SKM-1 (cell line): Measurements from ENCODE around the gene RBM10.

ENCODE experiments used
- DNase-seq: peaks from one replicate; lab custom pipeline; 2025; ENCODE audit not compliant: unreplicated experiment; lab: John Stamatoyannopoulos, UW

Gene RBM10

GRCh38 chrX:47146936-47147859 is 2.2 kb downstream of the RBM10 start:
- no peak for DNase-seq

GRCh38 chrX:47148946-47149345 is 3.9 kb downstream of the RBM10 start:
- DNase-seq = no peak

GRCh38 chrX:47151435-47151834 is 6.4 kb downstream of the RBM10 start:
- DNase-seq = no peak

- no peak for DNase-seq
These were observed 11.8 kb downstream of the RBM10 start for GRCh38 chrX:47156611-47157520.

- DNase-seq = no peak
These were observed 13.1 kb downstream of the RBM10 start for GRCh38 chrX:47158131-47158530.

GRCh38 chrX:47158781-47159180 is 13.8 kb downstream of the RBM10 start:
- no peak for DNase-seq

GRCh38 chrX:47160781-47161180 is 15.8 kb downstream of the RBM10 start:
- no peak for DNase-seq

- no peak for DNase-seq
These were observed 18.0 kb downstream of the RBM10 start for GRCh38 chrX:47162927-47163583.

GRCh38 chrX:47164420-47164819 is 19.4 kb downstream of the RBM10 start:
- DNase-seq = no peak

- no peak for DNase-seq
These were observed 21.1 kb downstream of the RBM10 start for GRCh38 chrX:47166126-47166525.

- DNase-seq = no peak
These were observed 23.6 kb downstream of the RBM10 start for GRCh38 chrX:47168495-47169073.

GRCh38 chrX:47169273-47169672 is 24.3 kb downstream of the RBM10 start:
- no peak for DNase-seq

GRCh38 chrX:47169726-47170515 is 24.9 kb downstream of the RBM10 start:
- DNase-seq = no peak

- DNase-seq = no peak
These were observed 26.1 kb downstream of the RBM10 start for GRCh38 chrX:47170861-47171692.

GRCh38 chrX:47171996-47172395 is 27.0 kb downstream of the RBM10 start:
- no peak for DNase-seq

- DNase-seq = no peak
These were observed 27.5 kb downstream of the RBM10 start for GRCh38 chrX:47172549-47172948.

GRCh38 chrX:47172971-47173792 is 28.2 kb downstream of the RBM10 start:
- DNase-seq = no peak

- DNase-seq = no peak
These were observed 29.4 kb downstream of the RBM10 start for GRCh38 chrX:47174376-47174775.
